Caco-2 (cell line): ENCODE data around the gene COL5A2. TPM values are rescaled to one million over a fixed set of nuclear protein-coding genes. Genes with fewer than 3 reads are reported as not detected.

Experiments
- BruUV-seq: library from RNA; stranded (reverse); fragments of 400-500 nt; replicated peaks from 2 replicates; lab custom pipeline; 2021; lab: Mats Ljungman, UMichigan
- CTCF ChIA-PET: fragments of 300-600 bp; sonication (Branson Sonifier 250); formaldehyde crosslinking; loops from one replicate; lab custom pipeline; 2022; ENCODE audit warnings: antibody characterized with exemption; lab: Charles Lee
- POLR2A ChIA-PET: fragments of 300-600 bp; sonication (Branson Sonifier 250); formaldehyde crosslinking; loops from one replicate; lab custom pipeline; 2022; ENCODE audit warnings: antibody characterized with exemption; lab: Charles Lee
- DNase-seq, 2 experiments: peaks; one replicate each; pipeline versions ENCODE4 v3.0.0 to v3.0.0-alpha.2; 2020 to 2022
- H3K27me3 ChIP-seq: replicated peaks from 2 replicates; pipeline ENCODE4 v1.6.0; 2011; ENCODE audit warnings: low read length; ENCODE audit not compliant: control insufficient read depth, insufficient read depth
- H3K36me3 ChIP-seq: 2 replicates; pipeline ENCODE4 v1.5.1; 2011; ENCODE audit warnings: low read length; ENCODE audit not compliant: control insufficient read depth, insufficient read depth
- H3K4me1 ChIP-seq: fragments of 250-450 bp; sonication (Bioruptor Pico); 2 replicates; pipeline ENCODE4 v1.5.1; 2020; ENCODE audit warnings: mild to moderate bottlenecking
- H3K4me3 ChIP-seq: 2 replicates; pipeline ENCODE4 v1.5.1; 2011; ENCODE audit warnings: low read depth, mild to moderate bottlenecking, control low read depth, low read length
- H3K9me3 ChIP-seq: fragments of 250-450 bp; sonication (Bioruptor Pico); 2 replicates; pipeline ENCODE4 v1.5.1; 2020; ENCODE audit warnings: mild to moderate bottlenecking, moderate library complexity
- H3K27ac Mint-ChIP-seq: one replicate; pipeline ENCODE4 v1.8.0; 2022; ENCODE audit warnings: mixed read lengths; ENCODE audit not compliant: unreplicated experiment
- H3K27me3 Mint-ChIP-seq: one replicate; pipeline ENCODE4 v1.8.0; 2022; ENCODE audit warnings: mixed read lengths; ENCODE audit not compliant: insufficient read depth, unreplicated experiment
- H3K36me3 Mint-ChIP-seq: one replicate; pipeline ENCODE4 v1.8.0; 2022; ENCODE audit warnings: mild to moderate bottlenecking, mixed read lengths; ENCODE audit not compliant: insufficient read depth, unreplicated experiment
- H3K4me1 Mint-ChIP-seq: one replicate; pipeline ENCODE4 v1.8.0; 2022; ENCODE audit warnings: low read depth, mixed read lengths; ENCODE audit not compliant: unreplicated experiment
- H3K4me3 Mint-ChIP-seq: one replicate; pipeline ENCODE4 v1.8.0; 2022; ENCODE audit warnings: mild to moderate bottlenecking, moderate library complexity, mixed read lengths; ENCODE audit not compliant: unreplicated experiment
- H3K9me3 Mint-ChIP-seq: one replicate; pipeline ENCODE4 v1.8.0; 2022; ENCODE audit warnings: mixed read lengths; ENCODE audit not compliant: unreplicated experiment
- CTCF ChIP-seq, 2 experiments: fragments of 200-600 bp in 1 of 2; IDR thresholded peaks; 1 replicate in 1 of 2; 2 replicates in 1 of 2; pipeline versions ENCODE4 v1.5.1 to v1.8.0; 2011 to 2022; ENCODE audit warnings: antibody characterized with exemption in 1 of 2, control low read depth in 1 of 2, inconsistent platforms in 1 of 2, low read depth in 1 of 2, low read length in 1 of 2, mild to moderate bottlenecking in 1 of 2, moderate library complexity in 1 of 2; ENCODE audit not compliant: insufficient read depth in 1 of 2, severe bottlenecking in 1 of 2, unreplicated experiment in 1 of 2
- intact Hi-C: fragments of 100-400 bp; cut with micrococcal nuclease; formaldehyde crosslinking; loops from one replicate; pipeline ENCODE4 v1.10.0; 2022; ENCODE audit not compliant: unreplicated experiment
- total RNA-seq: library from RNA; stranded (reverse); gene quantifications from 2 replicates; pipeline ENCODE4 v1.2.3, GENCODE V29; 2022

COL5A2 gene
- total RNA-seq, 1 experiment from 2014 or later: 244 TPM

GRCh38 chr2:189127756-189128155 lies 51.8 kb downstream of the COL5A2 start:
- no TSS peak for BruUV-seq
- Mint-ChIP-seq H3K36me3 (peaks cover 12% of the 10 kb centered on the region), H3K27me3 (no peaks in the 10 kb centered on the region), H3K4me1 (no peaks in the 10 kb centered on the region), H3K4me3 (no peak overlapping the region), H3K27ac (no peak overlapping the region), H3K9me3 (no peaks in the 10 kb centered on the region)
- Histone ChIP-seq H3K9me3 (no peaks in the 10 kb centered on the region), H3K27me3 (no peaks in the 10 kb centered on the region), H3K4me1 (no peaks in the 10 kb centered on the region), H3K4me3 (no peak overlapping the region), H3K36me3 (no peaks in the 10 kb centered on the region)
- intact Hi-C loops: no loop called here
- no peak for DNase-seq
- CTCF ChIA-PET: interaction anchor here (0.9 kb wide), 1 partner anchor 15 kb away, joined by 6 read pairs; no protein-coding TSS in a partner anchor
- no peak for TF ChIP-seq CTCF (IDR thresholded peaks at IDR 0.05; ENCODE audit: insufficient read depth in 1 of 2, low read depth in 1 of 2, low read length in 1 of 2, severe bottlenecking in 1 of 2, unreplicated experiment in 1 of 2)
- POLR2A ChIA-PET: no interaction called here

- DNase-seq: no peak
- no TSS peak for BruUV-seq
- CTCF ChIA-PET: no interaction called here
Observed at GRCh38 chr2:189125195-189125594, 54.4 kb downstream of the COL5A2 start.

GRCh38 chr2:189124175-189124574 lies 55.4 kb downstream of the COL5A2 start:
- TF ChIP-seq CTCF (IDR thresholded peaks at IDR 0.05; ENCODE audit: insufficient read depth in 1 of 2, low read depth in 1 of 2, low read length in 1 of 2, severe bottlenecking in 1 of 2, unreplicated experiment in 1 of 2): no peak
- Mint-ChIP-seq H3K36me3 (peaks cover 12% of the 10 kb centered on the region), H3K27ac (no peak overlapping the region), H3K4me3 (no peak overlapping the region), H3K9me3 (no peaks in the 10 kb centered on the region), H3K4me1 (no peaks in the 10 kb centered on the region), H3K27me3 (no peaks in the 10 kb centered on the region)
- ChIA-PET CTCF (no interaction called here), POLR2A (no interaction called here)
- intact Hi-C loops: no loop called here
- no peaks in the 10 kb centered on the region for H3K4me1 ChIP-seq
- BruUV-seq: no TSS peak
- no peak for DNase-seq
- no peaks in the 10 kb centered on the region for H3K9me3 ChIP-seq
- no peaks in the 10 kb centered on the region for H3K27me3 ChIP-seq
- no peaks in the 10 kb centered on the region for H3K36me3 ChIP-seq
- no peak overlapping the region for H3K4me3 ChIP-seq

More at GRCh38 chr2:189125195-189125594, 54.4 kb downstream of the COL5A2 start:
- Histone ChIP-seq H3K36me3 (no peaks in the 10 kb centered on the region), H3K4me1 (no peaks in the 10 kb centered on the region), H3K4me3 (no peak overlapping the region), H3K9me3 (no peaks in the 10 kb centered on the region), H3K27me3 (no peaks in the 10 kb centered on the region)
- no peaks in the 10 kb centered on the region for H3K4me1 Mint-ChIP-seq
- no peaks in the 10 kb centered on the region for H3K27me3 Mint-ChIP-seq
- no peak overlapping the region for H3K4me3 Mint-ChIP-seq
- no peaks in the 10 kb centered on the region for H3K9me3 Mint-ChIP-seq
- H3K27ac Mint-ChIP-seq: no peak overlapping the region
- intact Hi-C loops: no loop called here
- TF ChIP-seq CTCF (IDR thresholded peaks at IDR 0.05; ENCODE audit: insufficient read depth in 1 of 2, low read depth in 1 of 2, low read length in 1 of 2, severe bottlenecking in 1 of 2, unreplicated experiment in 1 of 2): no peak
- peaks cover 12% of the 10 kb centered on the region for H3K36me3 Mint-ChIP-seq
- POLR2A ChIA-PET: no interaction called here
